ENCODE measurements around the gene PACS1.

Gene PACS1

DNA sequence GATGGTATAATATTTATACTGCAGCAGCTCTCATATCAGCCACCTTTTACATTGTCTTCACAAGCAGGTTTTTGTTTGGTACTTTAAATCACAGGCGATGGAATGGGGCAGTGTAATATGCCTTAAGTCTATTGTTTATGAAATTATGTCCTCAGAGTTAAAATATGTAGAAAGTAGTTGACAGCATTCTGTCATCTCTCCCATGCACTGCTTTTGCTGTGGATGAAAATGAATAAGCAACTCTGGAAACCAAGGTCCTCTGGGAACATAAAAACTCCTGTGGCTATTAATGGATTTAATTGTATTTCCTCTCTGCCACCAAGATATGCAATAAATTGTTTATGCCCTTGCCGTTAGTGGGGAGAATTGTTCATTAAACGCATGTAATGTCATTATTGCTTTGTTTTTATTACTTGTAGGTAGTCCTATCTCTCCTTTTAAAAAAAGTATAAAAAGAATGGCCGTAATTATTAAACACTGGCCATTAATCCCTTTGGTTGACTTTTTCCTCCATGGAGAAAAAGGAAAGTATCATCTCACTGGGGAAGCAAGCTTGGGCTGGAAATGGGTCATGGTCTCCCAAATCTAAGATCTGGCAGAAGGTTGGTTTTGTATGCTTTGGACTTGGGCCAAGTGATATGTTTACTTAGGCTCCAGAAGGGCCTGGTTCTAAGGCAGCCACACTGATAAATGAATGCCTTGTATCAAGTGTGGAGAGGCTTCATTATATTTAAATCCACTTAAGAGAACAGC lies 13.1 kb downstream of the PACS1 start:
- CTCF ChIA-PET = no interaction called here
- POLR2A ChIA-PET = interaction anchor here (0.6 to 1.6 kb wide), 2 partner anchors 14 to 31 kb away, joined by 3 to 5 read pairs; partner anchors contain the start of gene SF3B2
- TF ChIP-seq ELF4 (IDR thresholded peaks at IDR 0.05) (no peak), CTBP1 (IDR thresholded peaks at IDR 0.05; ENCODE audit: borderline replicate concordance) (no peak), SP1 (IDR thresholded peaks at IDR 0.05) (no peak), ARNT (IDR thresholded peaks at IDR 0.05) (no peak), BHLHE40 (IDR thresholded peaks at IDR 0.05; ENCODE audit: borderline replicate concordance) (no peak), ZNF384 (IDR thresholded peaks at IDR 0.05) (no peak), FOXM1 (IDR thresholded peaks at IDR 0.05; ENCODE audit: borderline replicate concordance) (no peak), TARDBP (IDR thresholded peaks at IDR 0.05) (no peak), LEF1 (IDR thresholded peaks at IDR 0.05; ENCODE audit: borderline replicate concordance) (no peak), FOXA1 (IDR thresholded peaks at IDR 0.05) (no peak), FOXK2 (IDR thresholded peaks at IDR 0.05) (no peak)
- TF ChIP-seq, protein P1, sequence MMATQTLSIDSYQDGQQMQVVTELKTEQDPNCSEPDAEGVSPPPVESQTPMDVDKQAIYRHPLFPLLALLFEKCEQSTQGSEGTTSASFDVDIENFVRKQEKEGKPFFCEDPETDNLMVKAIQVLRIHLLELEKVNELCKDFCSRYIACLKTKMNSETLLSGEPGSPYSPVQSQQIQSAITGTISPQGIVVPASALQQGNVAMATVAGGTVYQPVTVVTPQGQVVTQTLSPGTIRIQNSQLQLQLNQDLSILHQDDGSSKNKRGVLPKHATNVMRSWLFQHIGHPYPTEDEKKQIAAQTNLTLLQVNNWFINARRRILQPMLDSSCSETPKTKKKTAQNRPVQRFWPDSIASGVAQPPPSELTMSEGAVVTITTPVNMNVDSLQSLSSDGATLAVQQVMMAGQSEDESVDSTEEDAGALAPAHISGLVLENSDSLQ (IDR thresholded peaks at IDR 0.05) = no peak
- peak; percentile 59 for DNase-seq (ENCODE audit: extremely low spot score)

DNA sequence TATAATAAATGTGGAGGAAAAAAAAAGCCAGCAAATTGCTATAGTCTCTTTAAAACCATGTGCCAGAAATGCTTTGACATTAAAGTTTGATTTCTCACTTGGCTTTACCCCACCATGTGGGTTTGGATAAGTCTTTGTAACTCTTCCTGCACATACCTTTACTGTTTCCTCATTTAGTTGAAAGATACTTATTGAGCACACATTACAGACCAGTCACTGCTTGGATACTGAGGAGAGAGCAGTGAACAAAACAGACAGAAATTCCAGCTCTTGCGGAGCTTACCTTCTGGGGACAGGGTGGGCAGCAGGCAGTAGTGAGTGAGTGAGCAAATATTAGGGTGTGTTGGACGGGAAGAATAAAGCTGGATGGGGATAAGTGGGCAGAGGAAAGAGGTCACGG lies 13.7 kb downstream of the PACS1 start:
- POLR2A ChIA-PET = interaction anchor here (0.6 to 1.6 kb wide), 2 partner anchors 14 to 32 kb away, joined by 3 to 5 read pairs; partner anchors contain the start of gene SF3B2
- TF ChIP-seq HDGF (IDR thresholded peaks at IDR 0.05; ENCODE audit: borderline replicate concordance) (no peak), TARDBP (IDR thresholded peaks at IDR 0.05) (no peak), L3MBTL2 (conservative IDR thresholded peaks at IDR 0.05) (no peak; the same call in 1 of the 2 replicates), FOXA1 (IDR thresholded peaks at IDR 0.05) (no peak), SUZ12 (IDR thresholded peaks at IDR 0.05) (no peak), ARNT (IDR thresholded peaks at IDR 0.05) (no peak), BHLHE40 (IDR thresholded peaks at IDR 0.05; ENCODE audit: borderline replicate concordance) (no peak), CTBP1 (IDR thresholded peaks at IDR 0.05; ENCODE audit: borderline replicate concordance) (no peak), NFRKB (IDR thresholded peaks at IDR 0.05) (no peak), LEF1 (IDR thresholded peaks at IDR 0.05; ENCODE audit: borderline replicate concordance) (no peak), FOXM1 (IDR thresholded peaks at IDR 0.05; ENCODE audit: borderline replicate concordance) (no peak), FOXK2 (IDR thresholded peaks at IDR 0.05) (no peak), SP1 (IDR thresholded peaks at IDR 0.05) (no peak), ZNF384 (IDR thresholded peaks at IDR 0.05) (no peak), ELF4 (IDR thresholded peaks at IDR 0.05) (no peak)
- TF ChIP-seq, protein P1 (IDR thresholded peaks at IDR 0.05) = no peak
- no peak for DNase-seq (ENCODE audit: extremely low spot score)
- CTCF ChIA-PET = interaction anchor here (0.8 kb wide), 1 partner anchor 196 kb away, joined by 3 read pairs; the partner anchor contains the start of gene FIBP

DNA sequence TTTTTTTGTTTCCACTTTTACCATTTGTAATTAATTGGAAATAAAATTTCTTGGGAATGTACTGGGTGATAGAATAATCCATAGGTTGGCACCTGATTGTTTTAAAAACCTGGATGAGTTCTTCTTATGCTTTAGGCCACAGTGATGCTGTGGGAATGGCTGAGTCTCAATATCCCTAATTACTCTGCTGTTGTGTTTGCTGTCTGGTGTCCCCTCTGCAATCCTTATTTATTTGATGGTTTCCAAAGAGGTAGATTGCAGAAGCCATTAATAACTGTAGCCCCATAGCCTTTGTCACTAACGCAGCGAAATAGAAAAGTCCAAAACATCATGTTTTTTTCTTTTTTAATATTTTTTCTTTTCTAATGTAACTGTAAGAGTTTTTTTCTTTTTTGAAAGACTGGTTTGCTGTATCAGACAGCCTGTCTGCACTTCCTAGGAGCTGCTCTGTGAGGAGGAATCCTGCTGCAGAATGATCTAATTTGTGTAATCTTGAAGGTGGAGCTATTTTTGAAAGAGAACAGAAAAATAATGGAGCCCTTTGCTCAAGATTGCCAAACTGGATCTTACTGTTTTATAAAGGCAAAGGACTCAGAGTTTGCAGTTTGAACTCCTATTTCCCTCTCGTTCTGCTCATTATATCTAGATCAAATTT lies 14.9 kb downstream of the PACS1 start:
- TF ChIP-seq LEF1 (IDR thresholded peaks at IDR 0.05; ENCODE audit: borderline replicate concordance) (no peak), FOXA1 (IDR thresholded peaks at IDR 0.05) (no peak), HDGF (IDR thresholded peaks at IDR 0.05; ENCODE audit: borderline replicate concordance) (no peak), ELF4 (IDR thresholded peaks at IDR 0.05) (no peak), CTBP1 (IDR thresholded peaks at IDR 0.05; ENCODE audit: borderline replicate concordance) (no peak), ZNF384 (IDR thresholded peaks at IDR 0.05) (no peak), BHLHE40 (IDR thresholded peaks at IDR 0.05; ENCODE audit: borderline replicate concordance) (no peak), NFRKB (IDR thresholded peaks at IDR 0.05) (no peak), ARNT (IDR thresholded peaks at IDR 0.05) (no peak), SP1 (IDR thresholded peaks at IDR 0.05) (no peak), L3MBTL2 (conservative IDR thresholded peaks at IDR 0.05) (no peak), FOXK2 (IDR thresholded peaks at IDR 0.05) (no peak), SUZ12 (IDR thresholded peaks at IDR 0.05) (no peak), FOXM1 (IDR thresholded peaks at IDR 0.05; ENCODE audit: borderline replicate concordance) (no peak), TARDBP (IDR thresholded peaks at IDR 0.05) (no peak)
- TF ChIP-seq, protein P1 (IDR thresholded peaks at IDR 0.05) = no peak
- POLR2A ChIA-PET = no interaction called here
- CTCF ChIA-PET = interaction anchor here (0.8 kb wide), 1 partner anchor 197 kb away, joined by 3 read pairs; the partner anchor contains the start of gene FIBP
- DNase-seq (ENCODE audit: extremely low spot score) = no peak

DNA sequence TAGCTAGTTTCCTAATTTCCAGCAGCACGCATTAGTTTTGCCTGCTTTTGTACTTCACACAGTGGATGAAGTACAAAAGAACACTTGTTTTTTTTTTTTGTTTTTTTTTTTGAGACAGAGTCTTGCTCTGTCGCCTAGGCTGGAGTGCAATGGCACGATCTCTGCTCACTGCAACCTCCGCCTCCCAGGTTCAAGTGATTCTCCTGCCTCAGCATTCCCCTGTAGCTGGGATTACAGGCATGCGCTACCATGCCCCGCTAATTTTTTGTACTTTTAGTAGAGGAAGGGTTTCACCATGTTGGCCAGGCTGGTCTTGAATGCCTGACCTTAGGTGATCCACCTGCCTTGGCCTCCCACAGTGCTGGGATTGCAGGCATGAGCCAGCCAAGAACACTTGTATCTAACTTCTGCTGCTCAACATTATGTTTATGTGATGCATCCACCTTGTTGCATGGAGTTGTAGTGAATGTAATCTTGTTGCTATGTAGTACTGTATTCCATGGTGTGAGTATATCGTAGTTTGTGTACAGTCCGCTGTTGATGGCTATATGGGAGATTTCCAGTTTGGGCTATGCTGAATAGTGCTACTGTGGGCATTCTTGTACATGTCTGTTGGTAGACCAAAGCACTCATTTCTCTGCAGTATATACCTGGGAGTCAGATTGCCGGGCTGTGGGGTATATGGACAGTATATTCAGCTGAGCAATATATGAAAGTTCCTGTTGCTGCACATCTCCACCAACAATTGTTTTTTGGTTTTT lies 17.3 kb downstream of the PACS1 start:
- CTCF ChIA-PET = no interaction called here
- no peak for DNase-seq (ENCODE audit: extremely low spot score)
- no peak for TF ChIP-seq ZNF384 (IDR thresholded peaks at IDR 0.05)
- no peak for TF ChIP-seq HDGF (IDR thresholded peaks at IDR 0.05; ENCODE audit: borderline replicate concordance)
- no peak for TF ChIP-seq L3MBTL2 (conservative IDR thresholded peaks at IDR 0.05)
- no peak for TF ChIP-seq SUZ12 (IDR thresholded peaks at IDR 0.05)
- no peak for TF ChIP-seq LEF1 (IDR thresholded peaks at IDR 0.05; ENCODE audit: borderline replicate concordance)
- TF ChIP-seq BHLHE40 (IDR thresholded peaks at IDR 0.05; ENCODE audit: borderline replicate concordance) = no peak
- TF ChIP-seq FOXM1 (IDR thresholded peaks at IDR 0.05; ENCODE audit: borderline replicate concordance) = no peak
- no peak for TF ChIP-seq ARNT (IDR thresholded peaks at IDR 0.05)
- TF ChIP-seq NFRKB (IDR thresholded peaks at IDR 0.05) = no peak
- TF ChIP-seq ELF4 (IDR thresholded peaks at IDR 0.05) = no peak
- TF ChIP-seq, protein P1 (IDR thresholded peaks at IDR 0.05) = no peak
- POLR2A ChIA-PET = no interaction called here

Measured in HEK293T (cell line).